ENCODE measurements around the gene SERGEF.

SERGEF gene

DNA sequence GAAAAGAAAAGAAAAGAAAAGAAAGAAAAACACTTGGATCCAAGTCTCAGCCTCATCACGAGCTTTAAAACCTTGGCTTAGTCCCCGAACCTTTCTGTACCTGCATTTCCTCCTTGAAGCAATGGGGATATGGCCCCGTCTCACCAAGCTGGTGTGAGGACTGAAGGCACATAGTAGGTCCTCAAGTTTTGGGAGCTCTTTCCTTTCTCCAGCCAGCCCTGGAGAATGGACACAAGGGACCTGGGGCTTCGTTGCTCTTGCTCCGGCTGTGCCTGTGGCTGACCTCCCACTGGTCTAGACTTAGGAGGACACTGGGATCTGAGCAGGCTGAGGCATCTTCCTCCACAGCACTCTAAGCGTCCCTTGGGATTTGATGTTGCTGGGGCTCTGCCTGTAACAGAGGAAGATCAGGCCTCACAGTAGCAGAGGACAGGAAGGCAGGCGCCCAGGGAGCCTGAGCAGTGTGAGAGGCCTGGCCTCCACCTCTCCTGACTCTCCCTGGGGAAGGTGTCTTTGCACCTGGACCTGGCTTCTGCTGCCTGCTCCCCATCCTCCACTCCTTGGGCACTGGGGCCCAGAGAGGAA lies 245.5 kb downstream of the SERGEF start:
- DNase-seq, result no peak

DNA sequence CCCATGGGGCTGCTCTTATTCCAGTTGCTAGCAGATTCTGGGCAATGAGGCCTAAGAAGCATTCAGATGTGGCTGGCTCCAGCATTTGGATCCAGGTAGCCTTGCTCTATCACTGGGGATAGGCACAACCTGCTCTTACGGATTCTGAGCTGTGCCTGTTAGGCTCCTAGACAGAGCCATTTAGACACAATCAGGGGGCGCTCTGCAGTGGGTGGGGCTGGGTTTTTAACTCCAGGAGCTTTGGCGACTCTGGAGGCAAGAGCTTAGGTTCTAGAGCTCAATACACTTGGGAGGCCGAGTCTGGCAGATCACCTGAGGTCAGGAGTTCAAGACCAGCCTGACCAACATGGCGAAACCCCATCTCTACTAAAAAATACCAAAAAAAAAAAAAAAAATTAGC lies 246.3 kb downstream of the SERGEF start:
- no peak for DNase-seq

DNA sequence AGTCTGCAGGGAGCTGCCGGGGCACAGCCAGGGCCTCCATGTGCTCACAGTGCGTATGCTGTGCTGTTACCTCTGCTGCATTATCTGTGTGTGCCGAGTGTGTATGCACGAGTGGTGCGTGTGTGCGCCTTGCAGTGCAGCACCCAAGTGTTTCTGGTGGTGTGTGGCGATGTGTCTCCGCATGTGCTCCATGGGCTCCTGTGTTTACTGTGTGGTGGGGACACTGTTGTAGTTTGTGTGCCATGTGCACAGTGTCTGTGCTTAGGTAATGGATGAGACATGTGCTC lies 246.8 kb downstream of the SERGEF start:
- no peak for DNase-seq

DNA sequence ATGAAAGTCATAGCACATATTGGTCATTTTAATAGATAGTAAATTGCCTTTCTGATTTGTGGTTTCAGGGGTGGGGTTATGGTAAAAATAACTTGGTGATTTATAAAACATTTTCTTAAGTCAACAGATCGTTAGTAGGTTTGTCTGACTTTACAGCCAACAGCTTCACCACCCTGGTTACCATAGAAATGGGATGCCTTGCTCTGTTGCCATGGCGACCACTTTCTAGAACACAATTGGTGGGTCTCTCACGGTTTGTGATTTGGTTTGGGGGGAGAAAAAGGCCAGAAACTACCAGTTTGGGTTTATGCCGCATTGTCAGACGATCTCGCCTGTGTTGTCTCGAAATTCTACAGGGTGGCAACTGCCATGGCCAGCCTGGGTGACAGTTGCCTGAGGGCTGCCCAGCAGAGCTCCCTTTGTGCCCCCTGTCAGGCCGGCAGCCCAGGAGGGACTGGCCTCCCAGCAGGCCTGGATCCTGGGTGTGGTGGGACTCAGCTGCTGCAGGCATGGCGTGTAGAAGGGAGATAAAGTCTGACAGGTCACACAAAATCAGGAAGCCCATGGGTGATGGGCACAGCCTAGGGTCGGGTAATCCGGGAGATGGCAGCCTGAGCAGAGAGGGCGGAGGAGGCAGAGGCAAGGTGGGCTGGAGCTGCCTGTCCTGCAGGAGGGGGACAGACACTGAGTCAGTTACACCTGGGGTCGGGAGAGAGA lies 247.3 kb downstream of the SERGEF start:
- DNase-seq, result no peak

DNA sequence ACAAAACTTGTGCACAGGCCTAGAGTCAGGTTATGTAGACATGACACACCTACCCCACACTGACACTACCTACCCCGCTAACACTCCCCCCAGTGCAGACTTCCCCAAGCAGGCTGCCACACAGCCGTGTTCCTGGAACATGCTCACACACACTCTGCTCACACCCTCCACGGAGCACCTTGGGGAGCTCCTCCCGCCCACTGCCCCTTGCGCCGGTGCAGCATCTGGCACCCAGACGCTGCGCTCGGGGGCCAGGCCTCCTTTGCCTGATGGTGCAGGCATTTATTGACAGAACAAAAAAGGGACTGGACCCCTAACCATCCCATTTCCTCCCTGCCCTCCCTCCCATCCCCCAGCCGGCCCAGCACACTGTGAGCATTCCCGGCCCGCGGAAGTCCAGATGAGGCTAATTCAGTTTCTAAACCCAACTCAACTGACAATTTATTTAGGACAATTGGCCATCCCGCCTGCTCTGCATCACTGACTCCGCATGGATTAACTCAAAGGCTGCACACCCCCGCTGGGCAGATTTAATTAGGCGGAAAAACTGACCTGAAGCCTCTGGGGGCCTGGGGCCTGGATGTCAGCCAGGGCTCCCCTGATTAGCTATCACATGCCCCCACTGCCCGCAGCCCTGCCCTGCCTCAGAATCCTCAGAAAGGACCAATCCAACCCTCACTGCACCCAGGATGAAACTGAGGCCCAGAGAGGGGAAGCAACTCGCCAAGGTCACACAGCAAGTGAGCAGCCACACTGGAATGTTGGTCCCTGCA lies 248.2 kb downstream of the SERGEF start:
- DNase-seq, result no peak

DNA sequence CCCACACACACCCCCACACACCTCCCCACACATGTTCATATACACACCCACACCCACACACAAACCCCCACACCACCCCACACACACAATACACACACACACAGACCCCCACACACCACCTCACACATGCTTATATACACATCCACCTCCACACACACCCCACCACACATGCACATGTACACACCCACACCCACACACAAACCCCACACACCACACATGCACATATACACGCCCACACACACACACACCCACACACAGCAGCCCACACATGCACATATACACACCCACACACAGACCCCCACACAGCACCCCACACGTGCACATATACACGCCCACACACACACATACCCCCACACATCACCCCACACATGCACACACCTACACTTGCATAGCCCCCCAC lies 249.1 kb downstream of the SERGEF start:
- DNase-seq, result no peak

DNA sequence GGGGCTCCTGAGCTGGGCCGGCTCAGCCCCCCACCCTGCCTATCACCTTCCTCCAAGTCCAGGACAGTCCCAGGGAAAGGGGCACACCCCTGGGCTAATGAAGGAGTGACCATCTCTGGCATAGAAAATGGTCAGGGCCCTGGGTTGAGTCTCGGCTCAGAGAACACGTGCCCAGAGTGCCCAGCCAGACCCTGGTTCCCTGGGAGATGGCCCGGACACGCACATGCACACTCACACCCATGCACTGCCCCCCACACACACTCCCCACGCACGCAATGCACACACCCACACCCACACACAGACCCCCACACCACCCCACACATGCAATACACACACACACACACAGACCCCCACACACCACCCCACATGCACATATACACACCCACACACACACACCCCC lies 249.6 kb downstream of the SERGEF start:
- no peak for DNase-seq

DNA sequence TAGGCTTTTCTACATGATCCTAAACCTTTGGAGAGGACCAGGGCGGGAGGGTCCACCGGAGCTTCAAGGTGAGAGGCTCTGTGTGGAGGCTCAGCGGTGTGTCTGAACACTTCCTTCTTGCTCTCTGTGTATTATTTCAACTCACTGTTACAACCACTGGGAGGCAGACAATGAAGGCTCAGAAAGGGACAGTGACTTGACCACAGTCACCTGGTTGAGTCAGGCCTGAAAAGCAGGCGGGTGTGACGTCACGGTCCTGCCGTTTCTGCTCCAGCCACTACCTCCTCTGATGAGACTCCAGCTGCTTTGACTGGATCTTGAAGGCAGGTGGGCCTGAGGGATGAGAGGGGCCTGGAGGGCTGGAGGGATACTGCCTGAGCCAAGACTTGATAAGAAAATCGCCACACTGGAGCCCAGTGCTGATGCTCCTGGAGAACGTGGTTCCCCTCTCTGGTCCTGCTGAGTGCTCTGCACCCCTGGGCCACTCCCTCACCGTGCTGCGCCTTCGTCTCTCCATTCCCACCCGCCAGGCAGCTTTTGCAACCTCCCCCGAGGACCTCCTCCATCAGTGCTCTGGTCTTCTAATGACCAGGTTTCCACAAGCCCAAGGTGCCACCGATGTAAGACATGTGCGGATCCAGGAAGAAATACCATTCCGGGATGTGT lies 250.4 kb downstream of the SERGEF start:
- no peak for DNase-seq

DNA sequence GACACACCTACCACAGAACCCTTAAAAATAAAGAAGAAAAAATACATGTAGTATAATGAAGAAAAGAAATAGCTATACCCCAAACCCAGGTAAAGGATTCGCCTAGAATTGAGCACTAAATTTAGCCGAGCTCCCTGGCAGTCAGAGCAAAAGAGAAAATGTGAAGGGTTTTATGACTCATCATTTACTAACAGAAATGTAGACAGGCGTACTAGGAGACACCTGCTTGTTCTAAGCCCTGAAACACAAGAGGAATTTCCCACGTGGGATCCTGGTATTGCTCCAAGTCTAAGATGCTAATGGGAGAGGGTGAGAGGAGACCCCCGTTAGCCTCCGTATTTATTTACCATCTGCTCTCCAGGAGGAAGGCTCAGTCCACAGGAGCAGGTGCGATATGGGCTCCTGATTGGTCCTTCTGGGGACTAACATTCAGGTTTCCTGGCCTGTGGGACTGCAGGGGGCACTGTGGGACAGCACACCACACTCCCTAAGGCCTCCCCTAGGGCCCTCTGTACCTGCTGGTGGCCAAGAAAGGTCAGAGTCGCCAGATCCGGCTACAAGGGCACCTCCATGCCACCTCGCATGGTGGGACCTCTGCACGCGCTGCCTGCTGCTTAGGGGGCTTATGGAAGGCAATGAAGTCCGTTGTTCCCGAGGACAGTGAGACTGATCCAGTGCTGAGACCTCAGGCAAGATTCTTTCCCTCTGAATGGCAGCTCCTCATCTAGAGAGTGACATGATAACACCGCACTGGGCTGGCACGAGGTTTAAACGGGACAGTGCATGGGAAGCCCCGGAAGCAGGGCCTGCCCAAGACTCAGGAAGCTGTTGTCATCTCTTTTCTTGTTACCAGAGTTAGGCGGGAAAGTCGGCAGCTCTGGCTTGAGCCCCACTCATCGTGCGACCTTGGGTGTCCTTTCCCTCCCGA lies 252.5 kb downstream of the SERGEF start:
- no peak for DNase-seq

DNA sequence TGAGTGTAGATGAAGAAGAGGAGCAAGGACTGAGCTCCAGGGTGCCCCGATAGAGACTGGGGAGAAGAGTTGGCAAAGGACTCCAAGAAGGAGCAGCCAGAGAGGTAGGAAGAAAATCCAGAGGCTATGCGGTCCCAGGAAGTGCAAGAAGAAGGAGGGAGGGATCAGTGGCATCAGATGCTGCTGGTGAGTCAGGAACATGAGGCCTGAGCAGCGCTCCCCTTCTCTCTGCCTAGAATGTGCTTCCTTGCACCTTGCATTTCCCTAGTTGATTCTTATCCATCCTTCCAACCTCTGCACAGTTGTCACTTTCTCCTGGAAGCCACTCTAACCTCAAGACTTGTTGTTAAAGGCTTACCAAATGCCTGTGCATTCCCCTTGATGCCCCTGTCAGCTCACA lies 257.0 kb downstream of the SERGEF start:
- no peak for DNase-seq

DNA sequence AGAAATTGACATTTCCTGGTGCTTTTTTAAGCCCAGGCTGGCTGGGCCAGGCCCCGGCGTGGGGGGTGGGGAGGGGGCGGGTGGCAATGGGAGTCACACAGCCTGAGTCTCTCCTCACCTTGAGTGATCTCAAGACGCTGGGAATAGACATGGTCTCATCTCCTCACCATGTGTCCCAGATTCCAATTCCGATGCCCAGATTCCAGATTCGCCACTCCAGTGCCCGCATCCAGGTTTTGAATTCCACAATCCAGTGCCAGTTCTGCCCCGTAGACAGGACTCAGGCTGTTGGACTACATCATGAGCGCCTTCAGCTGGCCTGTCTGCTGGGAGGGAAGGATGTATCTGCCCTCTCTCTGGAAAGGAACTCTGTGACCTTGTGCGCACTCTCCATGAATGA lies 259.2 kb downstream of the SERGEF start:
- no peak for DNase-seq

DNA sequence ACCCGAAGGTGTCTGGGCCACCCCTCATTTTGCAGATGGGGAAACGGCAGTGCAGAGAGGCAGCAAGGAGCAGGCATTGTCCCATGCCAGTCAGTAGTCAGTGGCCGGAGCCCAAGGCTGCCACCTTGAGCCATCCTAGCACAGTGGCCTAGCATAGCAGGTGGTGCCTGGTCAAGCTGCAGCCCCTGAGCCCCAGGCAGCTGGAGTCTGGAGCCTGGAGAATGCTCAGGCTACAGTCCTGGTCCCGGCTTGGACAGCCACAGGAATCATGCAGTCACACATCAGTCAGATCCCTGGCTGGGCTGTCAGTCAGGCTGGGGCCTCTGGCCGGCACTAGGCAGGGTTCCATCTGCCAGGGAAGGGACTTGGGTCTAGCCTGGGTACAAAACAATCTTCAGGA lies 259.7 kb downstream of the SERGEF start:
- DNase-seq, result no peak

DNA sequence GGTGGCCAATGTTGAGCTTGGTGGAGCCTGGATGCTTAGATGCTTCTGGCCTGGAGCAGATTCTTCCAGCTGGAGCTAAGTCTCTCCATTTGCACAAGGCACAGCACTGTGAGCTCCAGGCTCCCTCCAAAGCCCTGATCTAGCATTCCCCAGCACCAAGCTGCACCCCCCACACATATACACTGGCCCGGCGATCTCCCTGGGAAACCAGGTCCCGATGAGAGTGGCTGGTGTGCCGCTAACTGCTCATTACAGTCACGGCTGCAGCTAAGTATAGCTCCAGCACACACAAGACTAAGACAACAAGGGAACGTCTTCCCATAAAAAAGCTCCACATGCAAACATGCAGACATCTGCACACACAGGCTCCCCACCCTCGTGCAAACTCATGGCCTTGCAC lies 260.7 kb downstream of the SERGEF start:
- no peak for DNase-seq

DNA sequence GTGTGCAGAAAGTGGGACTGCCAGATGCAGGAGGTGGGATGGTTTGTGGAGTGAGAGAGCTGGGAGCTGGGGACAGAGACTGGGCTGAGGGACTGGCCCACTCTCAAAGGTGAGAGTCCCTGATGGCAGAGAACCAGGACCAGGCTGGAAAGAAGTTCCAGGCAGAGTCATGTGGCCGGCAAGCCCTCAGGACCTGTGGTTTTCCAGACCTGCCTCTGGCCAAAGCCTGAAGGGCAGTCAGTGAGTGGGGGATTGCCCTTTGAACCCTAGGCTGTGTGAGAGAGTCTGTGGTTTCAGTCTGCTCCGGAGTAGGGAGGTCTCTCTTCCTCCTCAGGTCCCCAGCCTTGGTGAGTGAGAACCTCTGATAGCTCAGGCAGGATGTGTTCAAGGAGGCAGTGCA lies 261.3 kb downstream of the SERGEF start:
- no peak for DNase-seq

DNA sequence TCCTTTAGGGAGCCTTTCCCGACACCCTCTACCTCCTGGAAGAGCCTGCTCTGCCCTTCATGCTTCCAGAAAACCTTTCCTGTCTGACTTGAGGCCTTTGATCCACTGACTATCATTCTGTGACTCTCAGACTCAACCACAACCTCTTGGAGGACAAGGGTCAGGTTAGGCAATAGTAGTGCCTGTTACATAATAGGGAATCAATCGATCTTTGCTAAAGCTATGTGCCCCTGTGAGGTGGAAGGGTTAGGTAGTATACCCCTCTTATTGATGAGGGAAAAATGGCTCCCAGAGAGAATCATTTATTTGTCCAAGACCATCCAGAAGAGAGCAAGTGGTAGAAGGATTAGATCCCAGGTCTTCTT lies 262.1 kb downstream of the SERGEF start:
- DNase-seq, result no peak

DNA sequence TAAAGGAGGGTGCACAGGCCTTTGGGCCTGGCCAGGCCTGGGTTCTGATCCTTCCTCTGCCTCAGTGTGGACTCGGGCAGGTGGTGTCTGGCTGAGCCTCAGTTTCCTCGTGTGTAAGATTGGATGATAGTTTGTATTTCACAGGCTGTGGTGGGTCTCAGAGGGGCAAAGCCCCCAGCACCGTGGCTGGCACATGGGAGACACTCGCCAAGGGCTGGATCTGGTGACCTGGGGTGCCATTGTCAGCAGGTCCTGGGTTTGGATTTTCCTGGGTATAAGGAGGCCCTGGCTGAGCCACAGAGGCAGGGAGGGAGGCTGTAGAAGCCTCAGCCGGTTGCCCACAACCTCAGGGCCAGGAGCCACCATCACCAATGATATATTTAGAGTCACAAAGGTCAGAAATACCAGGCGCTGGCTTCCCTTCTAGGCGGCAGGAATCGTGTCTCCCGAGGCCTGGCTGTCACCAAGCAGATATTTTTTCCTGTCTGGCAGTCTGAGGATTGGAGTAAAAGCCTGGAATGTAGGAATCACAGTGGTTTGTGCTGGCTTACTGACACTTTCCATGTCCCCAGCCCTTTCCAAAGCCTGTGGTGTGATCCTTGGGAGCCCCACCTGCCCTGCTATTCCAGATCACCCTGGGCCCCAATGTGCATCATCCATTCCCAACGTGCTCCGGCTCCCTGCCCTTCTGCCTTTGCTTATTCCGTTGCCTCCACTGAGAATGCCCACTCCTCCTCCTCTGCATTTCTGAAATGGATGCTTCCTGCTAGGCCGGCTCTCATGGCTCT lies 262.6 kb downstream of the SERGEF start:
- no peak for DNase-seq

DNA sequence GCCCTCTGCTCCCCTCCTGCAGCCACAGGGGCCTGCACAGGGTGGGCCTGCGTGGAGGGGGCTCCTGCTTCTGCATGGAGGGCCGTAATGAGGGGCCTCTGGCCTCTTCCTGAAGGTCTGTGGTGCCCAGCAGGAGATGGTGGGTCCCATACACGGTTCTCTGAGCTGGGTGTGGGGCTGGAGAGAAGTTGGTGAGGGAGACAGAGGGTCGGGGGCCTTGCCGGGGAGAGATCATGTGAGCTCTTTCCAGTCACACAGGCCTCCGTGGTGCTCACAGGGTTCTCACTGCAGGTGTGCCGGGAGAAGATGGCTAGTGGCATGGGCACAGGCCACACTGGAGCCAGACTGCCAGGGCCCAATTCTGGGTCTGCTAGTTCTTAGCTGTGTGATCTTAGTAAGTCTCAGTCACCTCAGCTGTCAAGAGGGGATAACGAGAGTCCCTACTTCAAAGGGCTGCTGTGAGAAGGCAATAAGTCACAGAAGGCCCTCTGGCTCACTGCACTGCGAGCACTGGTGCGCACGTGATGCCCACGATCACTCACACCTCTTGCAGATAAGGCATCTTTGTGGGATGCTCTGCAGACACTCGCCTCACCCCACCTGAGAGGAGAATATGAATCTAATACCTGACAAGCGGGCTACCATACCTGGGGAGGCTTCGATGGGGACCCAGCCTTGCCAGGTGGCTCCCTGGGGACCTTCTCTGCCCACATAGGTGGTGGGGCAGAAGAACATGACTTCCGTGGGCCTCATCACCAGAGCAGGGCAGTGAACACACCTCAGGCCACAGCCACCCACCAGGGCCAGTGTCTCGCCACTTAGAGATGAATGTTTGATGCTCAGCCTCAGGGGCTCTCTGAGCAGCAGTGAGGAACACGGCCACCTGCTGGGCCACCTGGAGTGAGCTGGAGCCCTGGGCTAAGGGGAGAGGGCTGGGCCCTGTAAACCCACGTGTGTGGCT lies 263.8 kb downstream of the SERGEF start:
- no peak for DNase-seq

DNA sequence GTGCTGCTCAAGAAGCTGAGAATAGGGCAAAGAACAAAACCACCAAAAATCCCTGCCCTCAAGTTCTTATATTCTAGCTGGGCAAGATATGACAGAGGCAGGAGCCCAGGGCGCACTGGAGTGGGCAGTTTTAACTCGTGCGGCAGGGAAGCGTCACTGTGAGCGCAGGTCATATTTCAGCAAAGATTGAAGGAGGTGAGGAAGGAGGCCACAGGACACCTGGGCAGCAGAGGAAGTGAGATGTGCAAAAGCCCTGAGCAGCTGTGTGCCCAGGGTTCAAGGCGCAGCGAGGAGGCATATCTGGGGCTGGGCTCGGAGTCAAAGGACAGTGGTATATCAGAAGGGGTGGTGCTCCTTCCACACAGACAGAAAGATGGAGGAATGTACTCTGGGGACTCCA lies 264.8 kb downstream of the SERGEF start:
- DNase-seq, result no peak

DNA sequence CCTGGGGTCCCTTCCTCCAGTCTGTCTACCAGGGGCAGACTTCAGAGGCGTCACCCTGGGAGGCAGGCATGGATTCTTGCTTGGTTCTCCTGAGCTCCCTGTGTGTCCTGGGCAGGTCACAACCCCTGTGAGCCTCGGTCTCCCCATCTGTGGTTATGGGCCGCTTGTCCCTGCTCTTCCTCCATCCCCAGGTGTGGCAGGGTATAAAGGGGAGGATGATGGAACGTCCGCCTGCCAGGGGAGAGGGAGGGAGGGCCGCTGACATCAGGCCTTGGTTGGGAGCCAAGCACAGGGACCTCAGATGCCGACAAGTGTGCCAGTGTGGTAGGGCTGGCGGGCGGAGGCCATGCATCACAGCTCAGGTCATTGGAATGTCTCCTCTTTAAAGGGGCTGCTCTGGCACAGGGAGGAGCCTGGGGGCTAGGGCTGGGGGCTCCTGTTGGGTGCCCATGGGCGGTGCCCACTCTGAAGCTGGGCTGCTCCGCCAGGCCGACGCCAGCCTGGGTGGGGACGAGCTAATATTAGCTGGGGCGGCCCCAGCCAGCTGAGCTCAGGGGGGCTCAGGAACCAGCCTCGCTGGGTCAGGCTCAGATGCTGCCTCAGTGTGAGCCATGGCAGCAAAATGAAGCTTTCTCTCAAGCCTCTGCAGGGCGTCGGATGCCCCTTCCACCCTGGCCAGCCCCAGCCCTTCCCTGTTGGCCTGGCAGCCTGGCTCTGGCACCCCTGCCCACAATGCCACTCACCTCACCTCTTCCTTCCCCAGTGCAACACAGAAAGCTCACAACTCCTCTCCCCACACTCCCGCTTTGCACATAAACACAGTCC lies 265.5 kb downstream of the SERGEF start:
- no peak for DNase-seq

DNA sequence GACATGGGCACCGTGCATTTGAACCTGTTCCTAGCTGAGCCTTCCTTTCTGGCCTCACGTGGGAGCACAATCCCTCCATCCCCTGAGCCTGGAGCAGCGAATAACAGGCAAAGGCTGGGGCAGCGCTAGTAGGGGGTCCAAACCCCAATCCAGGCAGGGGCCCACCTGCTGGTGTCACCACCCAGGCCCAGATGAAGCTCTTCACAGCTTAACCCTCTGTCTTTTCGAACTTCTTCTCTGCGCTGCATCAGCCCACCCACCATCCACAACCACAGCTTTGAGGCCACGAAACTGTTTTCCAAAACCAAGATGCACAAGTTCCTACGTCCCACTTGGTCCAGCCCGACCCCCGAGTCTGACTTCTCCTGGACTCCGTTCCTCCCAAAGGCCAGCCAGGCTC lies 266.8 kb downstream of the SERGEF start:
- no peak for DNase-seq

All from central memory CD4-positive, alpha-beta T cell (primary cell).